NCI-H2081 (cell line): ENCODE measurements around the gene PDP2.
"Not testable (repeated sequence)": the region's sequence is repeated elsewhere in the genome, so short reads cannot be mapped to it uniquely, and the experiment has no call there.

Source experiments
- DNase-seq, 2 experiments: peaks; one replicate each; lab custom pipeline; 2025; lab: John Stamatoyannopoulos, UW

The PDP2 gene

GRCh38 chr16:66919569-66920298 lies 39.4 kb downstream of the PDP2 start:
- DNase-seq = no peak

GRCh38 chr16:66920299-66920590 lies 39.9 kb downstream of the PDP2 start:
- DNase-seq = no peak

GRCh38 chr16:66920924-66921680 lies 40.8 kb downstream of the PDP2 start:
- DNase-seq = no peak

GRCh38 chr16:66921729-66922450 lies 41.6 kb downstream of the PDP2 start:
- no peak for DNase-seq

GRCh38 chr16:66923247-66923731 lies 43.0 kb downstream of the PDP2 start:
- DNase-seq = peak in 1 of 2 experiments; percentile 14

GRCh38 chr16:66923866-66924265 lies 43.6 kb downstream of the PDP2 start:
- no peak for DNase-seq

- DNase-seq = no peak
Observed at GRCh38 chr16:66924527-66925321, 44.4 kb downstream of the PDP2 start.

- DNase-seq = no peak
Observed at GRCh38 chr16:66925322-66925840, 45.1 kb downstream of the PDP2 start, which contains the start of gene RRAD. RRAD (minus strand) TSS chr16:66925535; CDS start chr16:66925179, 356 bp downstream.

GRCh38 chr16:66926171-66926947 lies 46.0 kb downstream of the PDP2 start:
- DNase-seq = no peak

- DNase-seq = no peak
Observed at GRCh38 chr16:66926961-66927436, 46.7 kb downstream of the PDP2 start.

GRCh38 chr16:66927918-66928649 lies 47.8 kb downstream of the PDP2 start:
- DNase-seq = no peak

- no peak for DNase-seq
Observed at GRCh38 chr16:66928702-66929388, 48.5 kb downstream of the PDP2 start.

- no peak for DNase-seq
Observed at GRCh38 chr16:66930189-66930588, 49.9 kb downstream of the PDP2 start.

- DNase-seq = no peak
Observed at GRCh38 chr16:66931665-66932064, 51.4 kb downstream of the PDP2 start.

GRCh38 chr16:66932076-66932475 lies 51.8 kb downstream of the PDP2 start:
- no peak for DNase-seq

- DNase-seq = no peak
Observed at GRCh38 chr16:66933776-66934137, 53.4 kb downstream of the PDP2 start.

- peak; percentile 55 to 80 for DNase-seq
Observed at GRCh38 chr16:66934138-66934838, 54.0 kb downstream of the PDP2 start, which contains the start of gene CIAO2B. CIAO2B (minus strand) TSS chr16:66934402; CDS start chr16:66934364, 38 bp downstream.

- not testable (repeated sequence) for DNase-seq
Observed at GRCh38 chr16:66934839-66935313, 54.6 kb downstream of the PDP2 start.
